ENCODE data around the gene GLP1R. TPM values are rescaled to one million over a fixed set of nuclear protein-coding genes. Genes with fewer than 3 reads are reported as not detected.

Gene GLP1R
- total RNA-seq, 1 donor from 2014 or later: not detected

GRCh38 chr6:39050453-39051112 lies 2.0 kb downstream of the GLP1R start:
- no peak for ATAC-seq (ENCODE audit: low read depth)
- H3K4me1 Mint-ChIP-seq: peaks cover 4% of the 10 kb centered on the region
- POLR2A ChIA-PET: no interaction called here
- TF ChIP-seq CTCF (IDR thresholded peaks at IDR 0.05): no peak
- no peaks in the 10 kb centered on the region for H3K9me3 Mint-ChIP-seq
- H3K4me3 Mint-ChIP-seq: no peak overlapping the region
- CTCF ChIA-PET: no interaction called here
- no peak for DNase-seq
- no peaks in the 10 kb centered on the region for H3K36me3 Mint-ChIP-seq (ENCODE audit: low read depth)
- H3K27ac Mint-ChIP-seq: no peak overlapping the region
- peaks cover 52% of the 10 kb centered on the region for H3K27me3 Mint-ChIP-seq
- intact Hi-C loops (cut with micrococcal nuclease): no loop called here

- Mint-ChIP-seq H3K4me3 (no peak overlapping the region), H3K27me3 (peaks cover 51% of the 10 kb centered on the region)
These were observed 3.0 kb downstream of the GLP1R start for GRCh38 chr6:39051399-39052122.

GRCh38 chr6:39053016-39053624 lies 4.5 kb downstream of the GLP1R start:
- intact Hi-C loops (cut with micrococcal nuclease): no loop called here
- ATAC-seq (ENCODE audit: low read depth) (no peak), DNase-seq (no peak)
- Mint-ChIP-seq H3K4me1 (peaks cover 4% of the 10 kb centered on the region), H3K27ac (no peak overlapping the region), H3K27me3 (peaks cover 41% of the 10 kb centered on the region), H3K4me3 (no peak overlapping the region), H3K36me3 (ENCODE audit: low read depth) (no peaks in the 10 kb centered on the region), H3K9me3 (no peaks in the 10 kb centered on the region)
- TF ChIP-seq CTCF (IDR thresholded peaks at IDR 0.05): no peak
- ChIA-PET POLR2A (no interaction called here), CTCF (no interaction called here)

More at GRCh38 chr6:39051399-39052122, 3.0 kb downstream of the GLP1R start:
- Mint-ChIP-seq H3K36me3 (ENCODE audit: low read depth) (no peaks in the 10 kb centered on the region), H3K4me1 (peaks cover 4% of the 10 kb centered on the region), H3K9me3 (no peaks in the 10 kb centered on the region), H3K27ac (no peak overlapping the region)
- ATAC-seq (ENCODE audit: low read depth): no peak
- no peak for TF ChIP-seq CTCF (IDR thresholded peaks at IDR 0.05)
- POLR2A ChIA-PET: no interaction called here
- intact Hi-C loops (cut with micrococcal nuclease): no loop called here
- no peak for DNase-seq
- CTCF ChIA-PET: no interaction called here

GRCh38 chr6:39053854-39054576 lies 5.4 kb downstream of the GLP1R start:
- intact Hi-C loops (cut with micrococcal nuclease): no loop called here
- TF ChIP-seq CTCF (IDR thresholded peaks at IDR 0.05): no peak

More at GRCh38 chr6:39053854-39054576, 5.4 kb downstream of the GLP1R start:
- Mint-ChIP-seq H3K9me3 (no peaks in the 10 kb centered on the region), H3K27ac (no peak overlapping the region), H3K4me1 (peaks cover 4% of the 10 kb centered on the region), H3K36me3 (ENCODE audit: low read depth) (no peaks in the 10 kb centered on the region), H3K4me3 (no peak overlapping the region), H3K27me3 (peaks cover 47% of the 10 kb centered on the region)
- ATAC-seq (ENCODE audit: low read depth) (no peak), DNase-seq (no peak)
- POLR2A ChIA-PET: interaction anchor here (1.0 kb wide), 1 partner anchor 125 kb away, joined by 3 read pairs; no protein-coding TSS in a partner anchor
- CTCF ChIA-PET: no interaction called here
